C4-2B (cell line): Measurements from ENCODE around the gene ACE.

Source experiments
- ZFX ChIP-seq: fragments of 450-650 bp; IDR thresholded peaks from 2 replicates; pipeline ENCODE4 v1.6.1; 2017
- TF ChIP-seq, protein P1 (sequence below): fragments of 450-650 bp; conservative IDR thresholded peaks from 2 replicates; pipeline ENCODE4 v1.5.1; 2017; ENCODE audit warnings: mild to moderate bottlenecking

DNA sequence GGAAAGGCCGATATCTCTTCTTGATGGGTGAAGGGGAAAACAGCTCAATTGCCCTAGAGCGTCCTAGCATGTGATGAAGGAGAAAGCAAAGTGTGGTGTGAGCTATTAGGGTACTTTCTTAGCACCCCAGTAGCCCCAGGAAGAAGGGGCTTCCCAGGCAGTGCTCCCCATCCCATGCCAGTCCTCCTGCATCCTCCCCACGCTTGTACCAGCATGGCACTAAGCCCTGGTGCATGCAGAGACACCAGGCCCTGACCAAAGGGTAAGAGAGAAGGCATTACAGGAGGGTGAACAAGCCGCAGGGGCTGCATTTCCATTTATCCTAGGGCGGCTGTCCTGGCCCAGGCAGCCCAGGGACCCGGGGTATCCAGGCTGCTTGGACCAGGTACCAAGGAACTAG lies 33.8 kb upstream of the ACE start:
- TF ChIP-seq, protein P1, sequence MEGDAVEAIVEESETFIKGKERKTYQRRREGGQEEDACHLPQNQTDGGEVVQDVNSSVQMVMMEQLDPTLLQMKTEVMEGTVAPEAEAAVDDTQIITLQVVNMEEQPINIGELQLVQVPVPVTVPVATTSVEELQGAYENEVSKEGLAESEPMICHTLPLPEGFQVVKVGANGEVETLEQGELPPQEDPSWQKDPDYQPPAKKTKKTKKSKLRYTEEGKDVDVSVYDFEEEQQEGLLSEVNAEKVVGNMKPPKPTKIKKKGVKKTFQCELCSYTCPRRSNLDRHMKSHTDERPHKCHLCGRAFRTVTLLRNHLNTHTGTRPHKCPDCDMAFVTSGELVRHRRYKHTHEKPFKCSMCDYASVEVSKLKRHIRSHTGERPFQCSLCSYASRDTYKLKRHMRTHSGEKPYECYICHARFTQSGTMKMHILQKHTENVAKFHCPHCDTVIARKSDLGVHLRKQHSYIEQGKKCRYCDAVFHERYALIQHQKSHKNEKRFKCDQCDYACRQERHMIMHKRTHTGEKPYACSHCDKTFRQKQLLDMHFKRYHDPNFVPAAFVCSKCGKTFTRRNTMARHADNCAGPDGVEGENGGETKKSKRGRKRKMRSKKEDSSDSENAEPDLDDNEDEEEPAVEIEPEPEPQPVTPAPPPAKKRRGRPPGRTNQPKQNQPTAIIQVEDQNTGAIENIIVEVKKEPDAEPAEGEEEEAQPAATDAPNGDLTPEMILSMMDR = no peak
- TF ChIP-seq ZFX = no peak
